Endothelial cell (in vitro differentiated cells): ENCODE measurements around the gene HUWE1. TPM values are rescaled to one million over a fixed set of nuclear protein-coding genes. Genes with fewer than 3 reads are reported as not detected.
"Not testable (repeated sequence)": the region's sequence is repeated elsewhere in the genome, so short reads cannot be mapped to it uniquely, and the experiment has no call there.

Experiments
- DNase-seq: peaks from one replicate; pipeline ENCODE4 v3.0.0; 2021; ENCODE audit warnings: low spot score
- H3K27ac Mint-ChIP-seq: one replicate; pipeline ENCODE4 v1.8.0; 2021; ENCODE audit warnings: mixed read lengths, inconsistent platforms; ENCODE audit not compliant: unreplicated experiment
- H3K27me3 Mint-ChIP-seq: one replicate; pipeline ENCODE4 v1.8.0; 2021; ENCODE audit warnings: mild to moderate bottlenecking, moderate library complexity, mixed read lengths, inconsistent platforms; ENCODE audit not compliant: unreplicated experiment
- H3K36me3 Mint-ChIP-seq: one replicate; pipeline ENCODE4 v1.8.0; 2021; ENCODE audit warnings: mild to moderate bottlenecking, low read depth, mixed read lengths, inconsistent platforms; ENCODE audit not compliant: unreplicated experiment
- H3K4me1 Mint-ChIP-seq: one replicate; pipeline ENCODE4 v1.8.0; 2021; ENCODE audit warnings: mild to moderate bottlenecking, mixed read lengths, inconsistent platforms; ENCODE audit not compliant: unreplicated experiment
- H3K4me3 Mint-ChIP-seq: one replicate; pipeline ENCODE4 v1.8.0; 2021; ENCODE audit warnings: mild to moderate bottlenecking, mixed read lengths, inconsistent platforms; ENCODE audit not compliant: unreplicated experiment
- H3K9me3 Mint-ChIP-seq: one replicate; pipeline ENCODE4 v1.8.0; 2021; ENCODE audit warnings: mixed read lengths, inconsistent platforms; ENCODE audit not compliant: unreplicated experiment
- total RNA-seq: library from RNA; stranded (reverse); fragmentation: NEBNext Ultra II Directional; extraction: Animal tissue kit (Norgen Biotek cat#: 25700); gene quantifications from one replicate; pipeline ENCODE4 v1.2.1, GENCODE V29; 2021; ENCODE audit not compliant: unreplicated experiment
- TF ChIP-seq, protein P1 (sequence below): fragments of 200-600 bp; sonication (generic); IDR thresholded peaks from one replicate; pipeline ENCODE4 v1.5.0; 2021; ENCODE audit warnings: antibody characterized with exemption; ENCODE audit not compliant: unreplicated experiment

HUWE1 gene
- total RNA-seq, 1 donor from 2014 or later = 270 TPM

DNA sequence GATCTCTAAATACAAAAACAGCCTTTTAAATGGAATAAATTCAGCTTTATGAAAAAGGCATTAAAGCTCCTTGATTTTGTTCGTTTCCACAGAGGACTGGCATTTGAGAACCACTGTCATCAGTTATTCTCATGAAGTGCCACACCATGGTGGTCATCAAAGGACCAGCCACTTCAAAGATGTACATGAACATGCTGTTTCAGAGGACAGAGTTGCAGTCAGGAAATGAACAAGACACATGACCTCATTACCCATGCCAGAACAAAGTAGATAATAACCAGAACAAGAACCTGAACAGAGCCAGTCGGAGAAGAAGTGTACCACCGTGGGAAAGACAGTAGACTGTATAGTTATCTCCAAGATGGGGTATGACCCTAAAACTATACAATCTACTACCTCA, 129.7 kb downstream of the HUWE1 start:
- Mint-ChIP-seq H3K9me3 (no peaks in the 10 kb centered on the region), H3K36me3 (peaks cover 48% of the 10 kb centered on the region), H3K4me1 (no peaks in the 10 kb centered on the region), H3K27ac (no peak overlapping the region), H3K4me3 (peak overlapping the region; percentile 40), H3K27me3 (no peaks in the 10 kb centered on the region)
- no peak for DNase-seq
- TF ChIP-seq, protein P1, sequence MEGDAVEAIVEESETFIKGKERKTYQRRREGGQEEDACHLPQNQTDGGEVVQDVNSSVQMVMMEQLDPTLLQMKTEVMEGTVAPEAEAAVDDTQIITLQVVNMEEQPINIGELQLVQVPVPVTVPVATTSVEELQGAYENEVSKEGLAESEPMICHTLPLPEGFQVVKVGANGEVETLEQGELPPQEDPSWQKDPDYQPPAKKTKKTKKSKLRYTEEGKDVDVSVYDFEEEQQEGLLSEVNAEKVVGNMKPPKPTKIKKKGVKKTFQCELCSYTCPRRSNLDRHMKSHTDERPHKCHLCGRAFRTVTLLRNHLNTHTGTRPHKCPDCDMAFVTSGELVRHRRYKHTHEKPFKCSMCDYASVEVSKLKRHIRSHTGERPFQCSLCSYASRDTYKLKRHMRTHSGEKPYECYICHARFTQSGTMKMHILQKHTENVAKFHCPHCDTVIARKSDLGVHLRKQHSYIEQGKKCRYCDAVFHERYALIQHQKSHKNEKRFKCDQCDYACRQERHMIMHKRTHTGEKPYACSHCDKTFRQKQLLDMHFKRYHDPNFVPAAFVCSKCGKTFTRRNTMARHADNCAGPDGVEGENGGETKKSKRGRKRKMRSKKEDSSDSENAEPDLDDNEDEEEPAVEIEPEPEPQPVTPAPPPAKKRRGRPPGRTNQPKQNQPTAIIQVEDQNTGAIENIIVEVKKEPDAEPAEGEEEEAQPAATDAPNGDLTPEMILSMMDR = no peak

DNA sequence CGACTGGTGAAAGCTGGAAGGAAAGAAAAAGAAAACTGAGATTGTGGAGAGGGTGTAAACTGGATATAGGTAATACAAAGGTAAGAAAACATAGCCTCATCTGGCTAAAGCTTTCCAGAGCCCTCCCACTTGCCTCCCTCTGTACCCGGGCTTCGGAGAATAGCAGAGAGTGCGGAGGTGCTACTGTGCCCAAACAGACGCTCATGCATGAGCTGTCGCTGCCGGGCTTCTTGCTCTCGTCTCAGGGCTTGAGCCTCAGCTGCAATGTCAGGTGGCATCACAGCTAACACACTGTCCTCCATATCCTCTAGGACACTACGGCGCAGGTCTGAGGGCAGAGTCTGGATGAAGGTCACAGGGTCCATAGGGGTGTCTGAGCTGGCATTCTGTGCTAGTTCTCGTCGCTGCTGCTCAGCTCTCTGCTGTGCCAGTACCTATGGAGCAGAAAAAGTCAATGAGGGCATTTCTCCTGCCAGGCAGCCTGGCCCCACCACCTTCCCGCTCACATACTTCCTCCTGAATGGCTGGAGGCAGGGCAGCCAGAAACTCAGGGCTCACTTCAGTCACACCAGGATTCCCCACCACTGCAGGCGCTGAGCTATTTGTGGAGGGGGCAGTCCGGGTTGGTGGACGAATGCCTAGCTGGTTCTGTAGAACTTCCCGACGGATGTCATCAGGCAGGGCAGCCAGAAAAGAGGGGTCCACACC, 135.6 kb downstream of the HUWE1 start:
- DNase-seq = no peak
- H3K4me1 Mint-ChIP-seq = peaks cover 5% of the 10 kb centered on the region
- H3K27me3 Mint-ChIP-seq = peaks cover 5% of the 10 kb centered on the region
- H3K4me3 Mint-ChIP-seq = no peak overlapping the region
- H3K36me3 Mint-ChIP-seq = peaks cover 49% of the 10 kb centered on the region
- TF ChIP-seq, protein P1 = no peak
- H3K27ac Mint-ChIP-seq = peak overlapping the region; percentile 24
- no peaks in the 10 kb centered on the region for H3K9me3 Mint-ChIP-seq

DNA sequence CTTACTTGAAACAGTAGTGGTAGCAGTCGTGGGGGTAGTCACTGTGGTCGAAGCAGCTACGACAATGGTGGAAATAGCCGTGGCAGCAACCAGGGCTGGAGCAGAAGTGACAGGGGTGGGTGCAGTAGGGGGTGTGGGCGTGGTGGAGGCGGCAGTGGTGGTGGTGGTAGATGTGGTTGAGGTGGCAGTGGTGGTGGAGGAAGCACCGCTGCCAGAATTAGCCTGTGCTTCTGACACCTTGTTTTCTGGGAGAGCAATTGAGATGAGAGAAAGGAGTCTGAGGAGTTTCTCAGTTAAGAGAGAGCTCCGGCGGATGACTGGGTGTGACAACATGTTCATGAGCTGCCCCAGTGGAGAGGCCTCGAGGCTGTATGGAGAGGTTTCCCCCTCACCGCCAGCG, 138.9 kb downstream of the HUWE1 start:
- Mint-ChIP-seq H3K36me3 (peaks cover 49% of the 10 kb centered on the region), H3K27me3 (peaks cover 7% of the 10 kb centered on the region), H3K27ac (no peak overlapping the region), H3K4me3 (no peak overlapping the region), H3K9me3 (no peaks in the 10 kb centered on the region), H3K4me1 (peaks cover 5% of the 10 kb centered on the region)
- DNase-seq = no peak
- TF ChIP-seq, protein P1 = no peak

DNA sequence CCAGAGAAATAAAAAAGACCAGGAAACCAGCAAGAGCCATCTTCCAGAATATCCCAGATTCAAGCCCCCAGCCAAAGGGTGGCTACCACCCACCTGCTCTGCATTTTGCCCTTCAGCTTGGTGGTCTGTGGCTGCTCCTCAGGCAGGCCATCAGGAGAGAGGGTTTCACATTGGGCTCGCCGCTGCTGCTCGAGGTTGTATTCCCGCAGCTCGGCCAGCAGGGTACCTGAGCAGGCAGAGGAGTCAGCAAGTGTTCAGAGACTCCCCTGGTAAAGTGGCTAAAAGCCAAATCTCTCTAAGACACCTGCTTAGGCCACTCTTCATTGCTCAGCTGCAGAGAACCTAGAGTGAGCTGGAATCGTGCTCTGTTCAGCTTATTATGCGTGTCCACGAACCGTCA, 141.6 kb downstream of the HUWE1 start:
- H3K27me3 Mint-ChIP-seq = peaks cover 7% of the 10 kb centered on the region
- peaks cover 5% of the 10 kb centered on the region for H3K4me1 Mint-ChIP-seq
- H3K36me3 Mint-ChIP-seq = peaks cover 37% of the 10 kb centered on the region
- no peaks in the 10 kb centered on the region for H3K9me3 Mint-ChIP-seq
- no peak overlapping the region for H3K27ac Mint-ChIP-seq
- DNase-seq = no peak
- no peak overlapping the region for H3K4me3 Mint-ChIP-seq
- TF ChIP-seq, protein P1 = no peak

DNA sequence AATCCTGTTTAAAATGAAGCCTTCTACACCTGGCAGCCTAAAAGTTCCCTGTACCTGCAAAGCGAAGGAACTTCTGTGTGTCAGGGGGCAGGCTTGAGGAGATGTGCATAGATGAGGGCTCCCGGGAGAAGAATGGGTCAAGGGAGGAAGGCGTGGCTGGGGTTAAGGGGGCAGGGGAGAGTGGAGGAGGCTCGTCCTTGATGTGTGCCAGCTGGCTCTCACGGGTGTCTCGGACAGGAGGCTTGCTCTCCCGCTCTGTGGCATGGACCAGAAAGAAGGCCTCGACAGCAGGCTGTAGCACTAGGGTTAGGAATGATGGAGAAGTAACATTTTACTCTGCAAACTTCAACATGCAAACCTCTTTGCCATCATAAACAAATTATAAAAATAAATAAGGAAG, 147.7 kb downstream of the HUWE1 start:
- TF ChIP-seq, protein P1 = no peak
- H3K4me1 Mint-ChIP-seq = no peaks in the 10 kb centered on the region
- peaks cover 43% of the 10 kb centered on the region for H3K36me3 Mint-ChIP-seq
- DNase-seq = no peak
- H3K27me3 Mint-ChIP-seq = peaks cover 6% of the 10 kb centered on the region
- no peak overlapping the region for H3K4me3 Mint-ChIP-seq
- no peaks in the 10 kb centered on the region for H3K9me3 Mint-ChIP-seq
- no peak overlapping the region for H3K27ac Mint-ChIP-seq

DNA sequence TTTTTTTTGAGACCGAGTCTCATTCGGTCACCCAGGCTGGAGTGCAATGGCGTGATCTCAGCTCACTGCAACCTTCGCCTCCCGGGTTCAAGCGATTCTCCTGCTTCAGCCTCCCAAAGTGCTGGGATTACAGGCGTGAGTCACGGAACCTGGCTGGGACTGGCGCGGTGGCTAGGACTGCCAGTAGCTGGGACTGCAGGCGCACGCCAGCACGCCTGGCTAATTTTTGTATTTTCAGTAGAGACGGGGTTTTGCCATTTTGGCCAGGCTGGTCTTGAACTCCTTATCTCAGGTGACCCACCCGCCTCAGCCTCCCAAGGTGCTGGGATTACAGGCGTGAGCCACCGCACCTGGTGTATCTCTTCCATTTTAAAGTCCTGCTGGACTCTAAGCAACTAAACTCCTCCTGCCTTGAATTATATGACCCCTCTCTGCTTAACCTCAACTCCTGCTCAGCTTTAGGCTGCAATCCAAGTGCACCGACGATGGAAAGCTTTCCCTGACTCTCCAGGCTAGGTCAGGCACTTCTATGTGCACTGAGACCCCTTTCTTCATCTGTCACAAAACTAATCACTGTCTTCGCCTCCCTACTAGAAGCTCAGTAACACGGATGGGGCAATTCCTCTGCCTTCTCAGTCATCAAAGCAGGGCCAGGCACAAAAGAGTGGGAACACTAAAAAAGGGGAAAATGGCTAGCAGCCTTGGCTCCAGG, 155.1 kb downstream of the HUWE1 start:
- H3K4me1 Mint-ChIP-seq, H3K9me3 Mint-ChIP-seq, DNase-seq: not testable (repeated sequence)
- Mint-ChIP-seq H3K4me3 (peak overlapping the region; percentile 56), H3K27ac (peak overlapping the region; percentile 86), H3K36me3 (peaks cover 31% of the 10 kb centered on the region), H3K27me3 (peaks cover 12% of the 10 kb centered on the region)
